GM19035 (cell line): Measurements from ENCODE around the gene LRTM2.

ENCODE experiments used
- ATAC-seq: cut with Tn5 transposase; IDR thresholded peaks from one replicate; pipeline ENCODE4 v1.9.1; 2021; ENCODE audit not compliant: unreplicated experiment

Gene LRTM2

DNA sequence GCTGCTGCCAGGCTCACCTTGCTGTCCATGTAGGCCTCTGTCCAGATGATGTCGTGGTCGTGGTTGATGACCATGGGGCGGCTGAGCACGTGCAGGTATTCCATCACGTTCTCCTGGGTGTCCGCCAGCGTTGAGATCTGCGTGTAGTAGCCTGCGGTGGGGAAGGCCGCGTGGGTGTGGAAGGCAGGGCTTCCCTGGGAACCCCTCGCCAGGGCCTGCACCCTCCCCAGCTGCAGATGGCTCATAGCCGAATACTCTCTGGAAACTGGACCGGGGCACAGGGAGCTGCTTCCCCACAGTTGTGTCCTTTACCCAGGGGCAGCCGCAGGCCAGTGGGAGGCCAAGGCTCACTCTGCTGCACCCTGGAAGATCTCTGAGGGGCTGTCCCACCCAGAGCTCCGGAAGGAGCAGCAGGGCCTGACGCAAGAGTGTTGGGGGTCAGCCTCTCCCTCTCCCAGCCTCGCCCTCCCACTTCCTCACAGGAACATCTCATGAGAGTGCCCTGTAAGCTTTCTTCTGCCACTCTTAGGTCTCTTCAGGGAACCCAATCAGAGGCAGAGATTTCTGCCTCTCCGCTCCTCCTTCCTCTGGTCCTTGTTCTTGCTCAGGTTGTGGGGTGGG is 62.6 kb downstream of the LRTM2 start:
- no peak for ATAC-seq

DNA sequence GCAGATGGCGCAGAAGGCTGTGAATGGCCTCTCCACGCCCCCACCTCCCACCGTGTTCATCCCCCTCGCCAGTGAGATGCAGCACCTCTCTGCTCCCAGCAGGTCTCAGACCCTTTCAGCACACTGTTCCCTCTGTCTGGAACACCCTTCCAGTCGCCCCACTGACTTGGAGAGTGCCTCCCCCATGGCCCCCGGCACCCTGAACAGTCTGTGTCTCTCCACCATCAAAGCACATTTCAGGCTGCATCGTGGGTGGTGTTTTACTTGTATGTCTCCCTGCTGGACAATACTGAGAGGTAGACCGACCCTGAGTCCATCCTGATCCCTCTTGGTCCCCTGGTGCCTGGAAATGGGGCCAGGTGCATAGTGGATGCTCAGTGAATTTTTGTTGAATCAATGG is 63.1 kb downstream of the LRTM2 start:
- ATAC-seq: no peak

DNA sequence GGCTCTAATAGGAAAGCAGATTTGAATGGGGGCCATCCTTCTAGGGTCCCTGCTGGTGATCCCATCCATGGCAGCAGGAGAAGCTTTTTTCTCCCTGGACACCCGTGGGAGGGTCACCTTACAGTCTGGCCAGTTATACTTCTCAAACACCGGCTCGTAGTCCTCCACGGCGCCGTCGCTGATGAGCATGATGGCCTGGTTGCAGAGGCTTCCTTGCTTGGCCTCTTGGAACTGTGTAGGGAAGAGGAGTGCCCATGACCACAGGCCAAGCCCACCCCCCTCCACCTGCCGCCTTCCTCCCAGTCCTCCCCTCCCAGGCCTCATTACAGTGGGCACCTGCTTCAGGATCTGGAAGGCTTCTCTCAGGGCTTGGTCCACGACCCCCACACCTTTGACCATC is 64.3 kb downstream of the LRTM2 start:
- no peak for ATAC-seq

DNA sequence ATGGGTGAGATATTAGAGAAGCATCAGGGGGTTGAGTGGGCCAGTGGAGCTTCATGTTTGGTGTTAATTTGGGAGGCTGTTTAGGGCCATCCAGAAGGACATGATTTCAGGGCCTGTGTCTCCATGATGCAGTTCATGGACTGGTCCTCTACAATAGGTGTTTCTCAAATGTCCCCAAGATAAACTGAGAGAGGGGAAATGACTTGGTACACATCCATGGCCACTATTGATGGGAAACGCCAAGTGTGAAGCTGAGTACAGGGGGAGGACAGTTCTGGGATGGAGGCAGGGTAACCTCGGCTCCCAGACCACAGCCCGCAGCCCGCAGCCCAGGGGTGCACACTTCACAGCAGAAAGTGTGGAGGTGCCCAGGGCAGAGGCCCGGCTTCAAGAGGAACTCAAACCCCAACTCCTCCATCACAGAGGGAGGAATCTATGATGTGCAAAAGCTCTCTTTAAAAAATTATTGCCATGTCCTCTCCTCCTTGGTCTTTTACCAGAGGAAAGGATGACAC is 64.8 kb downstream of the LRTM2 start:
- ATAC-seq: no peak

DNA sequence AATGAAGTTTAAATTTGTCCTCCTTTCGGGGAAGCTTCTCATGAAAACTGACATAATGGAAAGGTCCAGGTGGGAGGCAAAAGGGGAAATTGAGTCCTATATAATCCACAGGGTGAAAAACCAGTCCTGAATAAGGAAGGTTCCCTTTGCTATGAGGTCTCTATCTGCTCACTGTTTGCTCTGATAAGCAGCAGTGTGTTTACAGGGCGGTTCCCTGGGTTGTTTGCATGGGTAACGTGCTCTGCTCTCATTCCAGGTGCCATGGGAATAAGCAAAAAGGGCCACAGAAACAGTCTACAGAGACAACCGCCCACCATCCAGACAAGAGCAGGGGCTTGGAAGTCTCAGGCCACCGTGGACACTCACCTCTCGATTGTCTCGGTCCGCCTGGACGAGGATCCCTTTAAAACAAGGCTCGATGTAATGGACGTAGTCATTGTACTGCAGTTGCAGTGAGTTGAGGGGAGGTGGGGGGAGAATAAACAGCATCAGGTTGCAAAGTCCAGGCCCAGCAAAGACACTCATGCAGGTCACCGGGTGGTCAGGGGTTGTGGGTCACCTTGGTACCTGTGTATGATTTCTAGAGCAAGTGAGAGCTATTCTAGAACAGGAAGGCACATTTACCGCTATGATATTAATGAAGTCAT is 65.4 kb downstream of the LRTM2 start:
- ATAC-seq: no peak
